Measurements from ENCODE around the gene LGALS1.
A peak's percentile ranks its signal among the peaks of the same experiment; 100 is the strongest.
"Not testable (repeated sequence)": the region's sequence is repeated elsewhere in the genome, so short reads cannot be mapped to it uniquely, and the experiment has no call there.

Gene LGALS1

DNA sequence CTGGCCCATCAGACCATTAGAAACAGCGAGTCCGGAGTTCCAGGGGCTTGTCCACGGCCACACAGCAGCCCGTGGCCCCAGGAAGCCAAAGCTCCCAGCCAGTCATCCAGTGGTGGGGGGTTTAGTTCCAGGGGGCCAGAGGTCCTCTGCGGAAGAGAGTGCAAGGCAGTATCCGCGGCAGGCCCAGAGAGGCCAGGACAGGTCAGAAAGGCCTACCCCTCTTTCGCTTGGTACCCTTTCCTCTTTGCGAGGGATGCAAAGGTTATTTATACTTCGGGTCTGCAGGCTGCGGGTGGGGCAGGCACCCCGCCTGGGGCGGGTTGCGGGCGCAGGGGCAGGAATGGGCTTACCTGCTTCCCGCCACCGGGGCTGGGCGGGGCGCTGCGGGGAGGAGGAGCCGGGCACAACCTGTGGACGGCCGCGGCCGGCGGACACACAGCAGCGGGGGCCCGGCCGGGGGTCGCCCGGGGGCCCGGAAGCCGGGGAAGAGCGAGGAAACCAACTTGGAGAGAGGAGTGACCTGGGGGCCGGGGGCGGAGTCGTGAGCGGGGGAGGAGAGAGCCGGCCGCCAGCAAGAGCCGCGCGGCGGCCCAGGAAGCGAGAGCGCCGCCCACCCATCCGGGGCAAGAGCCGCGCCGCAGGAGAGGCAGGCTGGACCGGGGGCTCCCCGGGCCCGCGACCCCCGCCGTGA is 36.2 kb upstream of the LGALS1 start, which contains the start of gene SH3BP1:
SH3BP1 (plus strand) TSS at position 600 of the 691 bp plus-strand sequence. CDS start 119 bp downstream, outside the sequence.
- peak; percentile 50 for DNase-seq (ENCODE audit: low read depth)

DNA sequence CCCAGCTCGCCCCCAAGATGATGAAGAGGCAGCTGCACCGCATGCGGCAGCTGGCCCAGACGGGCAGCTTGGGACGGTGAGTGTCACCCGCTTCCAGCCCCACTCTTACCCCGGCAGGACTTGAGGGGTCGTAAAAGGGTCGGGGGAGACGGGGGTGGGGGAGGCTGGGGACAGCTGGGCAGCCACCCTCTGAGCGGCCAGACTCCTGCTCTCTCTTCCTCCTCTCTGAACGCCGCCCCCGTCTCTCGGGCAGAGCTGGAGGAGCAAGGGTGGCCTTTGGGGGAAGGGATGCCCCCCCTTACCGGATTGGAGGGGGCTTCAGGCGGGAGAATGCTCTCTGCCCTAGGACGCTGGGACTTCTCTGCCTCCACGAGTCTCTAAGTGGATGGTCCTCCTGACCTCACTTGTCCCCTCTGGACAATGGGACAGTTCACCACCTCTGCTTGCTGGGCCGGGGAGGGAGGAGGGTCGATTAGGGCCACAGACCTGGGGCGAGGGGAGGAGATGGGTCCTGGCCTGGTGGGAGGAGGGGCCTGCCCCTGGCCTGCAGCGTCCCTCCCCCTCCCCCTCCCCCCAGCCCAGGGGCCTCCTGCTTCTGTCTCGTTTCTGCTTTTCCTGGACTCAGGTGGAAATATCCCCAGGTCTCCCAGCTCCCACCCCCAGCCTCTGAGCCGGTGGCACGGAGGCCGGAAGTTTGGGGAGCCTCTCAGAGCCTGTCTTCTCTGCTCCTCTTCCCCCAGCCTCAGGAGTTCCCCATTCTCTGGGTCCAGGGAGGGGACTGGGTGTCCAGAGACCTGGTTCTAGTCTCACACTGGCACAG is 35.5 kb upstream of the LGALS1 start:
- no peak for DNase-seq (ENCODE audit: low read depth)

DNA sequence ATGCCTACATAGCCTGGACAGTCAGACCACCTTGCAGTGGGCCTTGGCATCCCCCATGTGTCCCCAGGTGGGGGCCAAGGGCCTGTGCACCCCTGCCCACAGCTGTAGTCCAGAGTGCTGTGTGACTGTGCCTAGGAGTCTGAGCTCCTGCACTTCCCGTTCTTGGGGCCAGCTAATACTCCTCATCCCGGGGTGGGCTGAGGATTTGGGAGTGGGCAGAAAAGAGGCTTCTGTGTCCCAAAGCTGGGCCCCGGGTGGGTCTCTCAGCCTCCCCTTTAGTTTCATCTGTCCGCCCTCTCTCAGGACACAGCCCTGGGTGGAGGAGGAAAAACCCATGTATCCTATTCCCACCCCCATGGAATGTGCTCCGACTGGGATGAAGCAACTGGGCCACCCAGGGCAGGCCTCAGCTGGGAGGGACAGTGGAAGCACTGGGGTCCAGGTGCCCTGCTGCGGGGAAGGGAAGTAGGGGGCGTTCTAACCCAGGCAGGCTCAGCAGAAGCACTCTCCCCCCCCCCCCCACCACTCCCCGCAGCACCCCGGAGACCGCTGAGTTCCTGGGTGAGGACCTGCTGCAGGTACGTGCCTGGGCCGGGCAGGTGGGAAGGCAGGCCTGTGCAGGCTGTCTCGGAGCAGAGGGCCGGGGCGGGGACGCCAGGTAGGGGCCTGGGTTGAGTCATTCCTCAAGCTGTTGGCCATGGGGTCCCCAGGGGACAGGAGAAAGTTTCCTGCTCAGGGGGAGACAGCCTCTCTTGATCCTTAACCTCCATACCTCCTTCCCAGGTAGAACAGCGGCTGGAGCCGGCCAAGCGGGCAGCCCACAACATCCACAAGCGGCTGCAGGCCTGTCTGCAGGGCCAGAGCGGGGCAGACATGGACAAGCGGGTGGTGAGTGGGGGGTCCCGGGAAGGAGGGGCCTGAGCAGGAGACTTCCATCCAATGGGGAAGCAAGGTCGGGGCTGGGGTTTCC is 34.6 kb upstream of the LGALS1 start:
- no peak for DNase-seq (ENCODE audit: low read depth)

DNA sequence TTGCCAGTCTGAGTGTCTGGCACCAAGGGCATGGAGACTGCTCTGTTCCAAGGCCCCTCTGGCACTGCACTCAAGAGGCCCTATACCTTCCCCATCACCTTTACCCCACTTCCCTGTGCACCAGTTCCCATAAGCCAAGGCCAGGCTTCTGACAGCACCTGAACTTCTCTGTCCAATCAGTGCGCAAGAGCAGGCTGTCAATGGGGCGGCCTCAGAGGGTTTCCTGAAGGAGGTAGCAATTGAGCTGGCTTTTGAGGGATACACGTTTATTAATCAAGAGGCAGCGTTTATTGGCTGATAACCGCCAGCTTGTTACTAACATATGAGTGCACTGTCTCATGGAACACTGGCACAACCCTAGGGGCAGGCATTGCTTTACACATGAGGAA is 33.9 kb upstream of the LGALS1 start:
- DNase-seq (ENCODE audit: low read depth): no peak

DNA sequence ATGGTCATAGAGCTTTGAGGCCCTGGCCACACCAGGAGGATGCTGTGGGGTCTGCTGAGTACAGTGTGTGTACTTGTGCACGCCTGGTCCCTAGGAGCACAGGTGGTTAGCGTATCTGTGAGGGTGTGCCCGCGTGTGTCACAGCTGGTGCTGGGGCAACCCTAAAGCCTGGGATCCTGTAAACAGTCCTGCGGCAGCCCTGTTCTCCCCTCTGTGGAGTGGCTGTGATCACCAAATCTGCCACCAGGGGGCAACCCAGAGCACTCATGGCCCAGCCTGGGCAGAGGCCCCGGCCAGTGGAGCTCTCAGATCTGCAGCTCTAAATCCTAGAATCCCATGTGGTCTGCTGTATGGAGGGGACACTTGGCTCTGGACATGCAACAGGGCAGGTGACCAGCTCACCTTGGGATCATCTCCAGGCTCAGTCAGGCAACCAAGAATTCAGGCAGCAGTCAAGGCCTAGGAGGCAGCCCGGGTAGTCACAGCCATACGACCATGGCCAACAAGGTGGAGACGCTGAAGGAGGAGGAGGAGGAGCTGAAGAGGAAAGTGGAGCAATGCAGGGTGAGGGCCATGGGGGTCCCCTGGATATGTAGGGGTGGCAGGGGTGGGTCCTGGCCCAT is 32.1 kb upstream of the LGALS1 start:
- DNase-seq (ENCODE audit: low read depth): peak; percentile 64

DNA sequence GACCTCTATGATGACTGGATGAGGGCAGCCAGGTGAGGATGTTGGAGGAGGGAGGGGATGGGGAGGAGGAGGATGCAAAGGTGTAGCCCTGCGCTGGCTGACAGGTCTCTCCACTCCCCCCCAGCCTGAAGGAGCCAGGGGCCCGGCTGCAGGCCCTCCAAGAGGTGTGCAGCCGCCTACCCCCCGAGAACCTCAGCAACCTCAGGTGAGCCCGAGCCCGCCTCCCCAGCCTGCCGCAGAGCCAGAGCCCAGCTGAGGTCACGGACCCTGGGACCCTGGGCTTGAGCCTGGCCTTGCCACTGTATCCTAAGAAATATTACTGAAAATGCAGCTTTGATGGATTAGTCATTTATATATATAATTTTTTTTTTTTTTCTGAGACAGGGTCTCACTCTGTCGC is 28.1 kb upstream of the LGALS1 start:
- DNase-seq (ENCODE audit: low read depth): no peak

DNA sequence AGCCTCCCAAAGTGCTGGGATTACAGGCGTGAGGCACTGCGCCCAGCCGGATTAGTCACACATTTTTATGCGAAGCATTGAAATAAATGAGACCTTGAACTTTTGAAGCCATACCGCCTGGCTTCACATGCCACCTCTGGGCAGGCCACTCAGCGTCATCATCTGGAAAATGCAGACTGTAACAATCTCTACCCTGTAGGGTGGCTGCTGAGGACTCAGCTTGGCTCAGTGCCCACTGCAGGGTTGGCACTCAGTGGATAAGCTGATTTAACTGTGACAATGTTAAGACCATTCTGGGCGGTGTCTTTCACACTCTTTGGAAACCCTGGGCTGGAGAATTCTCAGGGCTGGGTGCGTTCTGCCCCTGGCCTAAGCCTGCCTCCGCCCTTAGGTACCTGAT is 27.5 kb upstream of the LGALS1 start:
- no peak for DNase-seq (ENCODE audit: low read depth)

DNA sequence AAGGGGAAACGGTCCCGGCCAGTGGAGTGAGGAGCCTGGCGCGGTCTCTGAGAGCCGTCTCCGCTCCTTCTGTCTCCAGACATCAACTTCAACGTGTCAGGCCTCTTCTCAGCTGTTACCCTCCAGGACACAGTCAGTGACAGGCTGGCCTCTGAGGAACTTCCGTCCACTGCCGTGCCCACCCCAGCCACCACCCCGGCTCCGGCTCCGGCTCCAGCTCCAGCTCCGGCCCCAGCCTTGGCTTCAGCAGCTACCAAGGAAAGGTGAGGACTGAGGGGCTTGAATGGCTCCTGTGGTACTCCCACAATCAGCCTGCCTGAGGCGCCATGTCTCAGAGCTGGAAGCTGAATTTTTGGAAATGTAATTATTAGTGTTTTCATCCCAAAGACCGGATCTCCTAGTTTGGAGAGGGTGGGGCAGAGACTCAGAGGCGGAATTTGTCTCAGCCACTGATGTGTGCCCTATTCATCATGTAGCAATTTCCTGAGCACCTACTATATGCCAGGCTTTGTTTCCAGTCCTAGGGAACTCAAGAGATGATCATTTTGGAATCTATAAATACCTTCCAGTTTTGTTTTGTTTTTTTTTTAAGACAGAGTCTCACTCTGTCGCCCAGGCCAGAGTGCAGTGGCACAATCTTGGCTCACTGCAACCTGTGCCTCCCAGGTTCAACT is 24.8 kb upstream of the LGALS1 start:
- no peak for DNase-seq (ENCODE audit: low read depth)

DNA sequence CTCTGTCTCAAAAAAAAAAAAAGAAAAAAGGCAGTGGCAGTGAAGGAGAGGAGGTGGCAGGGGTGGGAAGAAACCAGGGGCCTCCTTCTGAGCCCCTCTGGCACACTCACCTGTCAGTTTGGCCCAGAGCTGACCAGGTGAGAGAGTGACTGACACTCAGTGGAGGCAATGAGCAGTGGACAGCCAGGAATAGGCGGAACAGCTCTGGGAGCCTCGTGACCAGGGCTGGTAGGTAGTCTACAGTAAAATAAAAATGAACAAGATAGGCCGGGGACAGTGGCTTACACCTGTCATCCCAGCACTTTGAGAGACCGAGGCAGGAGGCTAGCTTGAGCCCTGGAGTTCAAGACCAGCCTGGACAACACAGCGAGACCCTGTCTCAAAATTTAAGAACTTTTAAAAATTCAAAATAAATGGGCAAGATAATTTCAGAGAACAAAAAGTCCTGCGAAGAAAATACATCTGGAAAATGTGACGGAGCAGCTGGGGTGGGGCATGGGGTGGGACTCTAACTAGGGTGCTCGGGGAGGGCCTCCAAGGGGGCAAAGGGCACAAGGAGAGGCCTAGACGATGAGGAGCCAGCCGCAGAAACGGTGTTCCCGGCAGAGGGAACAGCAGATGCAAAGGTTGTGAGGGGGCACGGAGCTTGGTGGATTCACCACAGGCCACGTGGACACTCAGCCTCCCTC is 20.7 kb upstream of the LGALS1 start:
- no peak for DNase-seq (ENCODE audit: low read depth)

DNA sequence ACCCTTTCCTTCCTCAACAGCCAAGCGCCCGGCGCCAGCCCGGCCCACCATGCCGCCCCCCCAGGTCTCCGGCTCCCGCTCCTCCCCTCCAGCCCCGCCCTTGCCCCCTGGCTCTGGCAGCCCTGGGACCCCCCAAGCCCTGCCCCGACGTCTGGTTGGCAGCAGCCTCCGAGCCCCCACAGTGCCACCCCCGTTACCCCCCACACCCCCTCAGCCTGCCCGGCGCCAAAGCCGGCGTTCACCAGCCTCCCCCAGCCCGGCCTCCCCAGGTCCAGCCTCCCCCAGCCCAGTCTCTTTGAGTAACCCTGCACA is 20.2 kb upstream of the LGALS1 start:
- DNase-seq (ENCODE audit: low read depth): no peak

DNA sequence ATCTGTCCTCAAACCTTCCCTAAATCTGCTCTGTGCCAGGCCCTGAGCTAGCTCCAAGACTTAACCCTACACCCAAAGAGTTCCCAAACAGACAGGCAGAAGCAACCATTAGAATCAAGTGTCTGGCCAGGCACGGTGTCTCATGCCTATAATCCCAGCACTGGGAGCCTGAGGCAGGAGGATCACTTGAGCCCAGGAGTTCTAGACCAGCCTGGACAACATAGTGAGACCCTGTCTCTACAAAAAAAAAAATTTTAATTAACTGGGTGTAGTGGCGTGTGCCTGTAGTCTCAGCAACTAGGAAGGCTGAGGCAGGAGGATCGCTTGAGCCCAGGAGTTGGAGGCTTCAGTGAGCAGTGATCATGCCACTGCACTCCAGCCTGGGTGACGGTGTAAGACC is 18.9 kb upstream of the LGALS1 start:
- not testable (repeated sequence) for DNase-seq (ENCODE audit: low read depth)

DNA sequence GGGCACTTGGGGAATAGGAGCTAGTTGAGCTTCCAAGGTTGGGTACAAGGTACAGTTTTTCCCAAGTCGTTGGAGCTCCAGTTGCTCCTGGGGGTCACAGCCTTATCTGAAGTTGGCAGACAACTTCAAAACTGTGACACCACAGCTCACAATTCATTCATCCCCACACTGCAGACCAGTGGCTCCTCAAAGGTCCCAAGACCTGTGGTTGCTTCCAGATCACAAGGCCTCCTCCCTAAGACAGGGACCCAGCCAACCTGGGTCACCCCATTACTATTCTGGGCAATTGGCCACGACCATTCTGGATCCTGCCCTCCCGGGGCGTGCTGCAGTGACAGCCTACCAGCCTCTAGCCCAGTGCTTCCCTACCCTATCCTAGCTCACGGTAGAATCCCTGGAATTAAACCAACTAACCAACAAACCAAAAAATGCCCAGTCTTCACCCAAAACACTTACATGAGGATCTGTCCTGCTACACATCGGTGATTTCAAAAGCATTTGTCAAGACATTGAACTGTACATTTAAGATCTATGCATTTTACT is 17.8 kb upstream of the LGALS1 start:
- no peak for DNase-seq (ENCODE audit: low read depth)

DNA sequence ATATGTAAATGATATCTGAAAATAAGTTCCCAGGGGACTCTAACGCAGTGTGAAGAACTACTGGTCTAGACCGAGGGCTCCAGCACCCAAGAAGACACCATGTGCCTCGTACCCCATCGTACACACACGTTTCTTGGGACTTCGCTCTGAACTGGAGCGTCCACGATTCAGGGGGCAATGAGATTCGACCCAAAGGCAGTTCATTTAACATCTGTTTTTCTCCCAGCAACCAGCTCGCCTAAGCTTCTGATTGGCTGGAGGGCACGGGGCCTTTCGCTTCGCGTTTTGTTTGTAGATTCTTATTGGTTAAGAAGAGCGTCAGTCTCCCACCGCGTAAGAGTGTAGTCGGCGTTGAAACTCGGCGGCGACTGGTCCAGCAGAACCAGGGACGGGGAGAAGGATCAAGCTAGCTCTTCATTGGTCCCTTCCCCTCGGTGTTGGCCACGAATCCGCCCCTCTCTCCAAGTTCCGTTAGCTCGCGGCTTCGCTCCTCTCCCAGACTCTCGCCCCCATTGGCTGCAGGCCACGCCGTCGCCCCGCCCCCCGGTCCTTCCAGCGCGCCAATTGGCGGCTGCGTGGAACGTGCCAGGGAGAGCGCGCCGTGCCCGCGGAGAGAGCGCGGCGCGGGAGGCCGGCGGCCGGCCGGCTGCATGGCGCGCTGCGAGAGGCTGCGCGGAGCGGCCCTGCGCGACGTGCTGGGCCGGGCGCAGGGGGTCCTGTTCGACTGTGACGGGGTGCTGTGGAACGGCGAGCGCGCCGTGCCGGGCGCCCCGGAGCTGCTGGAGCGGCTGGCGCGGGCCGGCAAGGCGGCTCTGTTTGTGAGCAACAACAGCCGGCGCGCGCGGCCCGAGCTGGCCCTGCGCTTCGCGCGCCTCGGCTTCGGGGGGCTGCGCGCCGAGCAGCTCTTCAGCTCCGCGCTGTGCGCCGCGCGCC is 17.0 kb upstream of the LGALS1 start, which contains the start of gene PDXP:
PDXP (plus strand) TSS at position 591 of the 933 bp plus-strand sequence; CDS start at position 651, 60 bp downstream.
- peak; percentile 96 for DNase-seq (ENCODE audit: low read depth)

DNA sequence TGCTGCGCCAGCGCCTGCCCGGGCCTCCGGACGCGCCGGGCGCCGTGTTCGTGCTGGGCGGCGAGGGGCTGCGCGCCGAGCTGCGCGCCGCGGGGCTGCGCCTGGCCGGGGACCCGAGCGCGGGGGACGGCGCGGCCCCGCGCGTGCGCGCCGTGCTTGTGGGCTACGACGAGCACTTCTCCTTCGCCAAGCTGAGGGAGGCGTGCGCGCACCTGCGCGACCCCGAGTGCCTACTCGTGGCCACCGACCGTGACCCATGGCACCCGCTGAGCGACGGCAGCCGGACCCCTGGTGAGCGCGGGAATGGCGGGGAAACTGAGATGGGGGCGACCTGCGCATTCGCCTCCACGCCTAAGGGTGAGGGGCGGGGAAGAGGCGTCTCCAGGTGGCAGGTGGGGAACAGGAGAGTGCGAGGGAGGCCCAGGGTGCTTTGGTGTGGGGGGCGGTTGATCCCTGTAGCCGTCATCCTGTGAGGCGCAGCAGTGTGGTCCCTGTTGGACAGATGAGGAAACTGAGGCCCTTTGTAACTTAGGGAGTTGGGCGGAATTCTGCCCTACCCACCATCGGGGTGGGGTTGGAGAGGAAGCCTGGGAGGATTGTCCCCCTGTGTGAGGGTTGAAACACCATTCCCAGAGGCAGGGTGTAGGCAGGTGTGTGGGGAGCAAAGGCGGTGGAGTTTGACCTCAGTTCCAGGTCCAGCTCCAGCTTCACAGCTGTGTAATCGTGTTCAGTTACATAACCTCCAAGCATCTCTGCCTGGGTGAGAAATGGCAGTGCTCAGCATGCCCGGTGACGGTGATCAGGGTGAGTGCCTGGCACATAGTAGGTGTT is 16.2 kb upstream of the LGALS1 start:
- DNase-seq (ENCODE audit: low read depth): no peak

DNA sequence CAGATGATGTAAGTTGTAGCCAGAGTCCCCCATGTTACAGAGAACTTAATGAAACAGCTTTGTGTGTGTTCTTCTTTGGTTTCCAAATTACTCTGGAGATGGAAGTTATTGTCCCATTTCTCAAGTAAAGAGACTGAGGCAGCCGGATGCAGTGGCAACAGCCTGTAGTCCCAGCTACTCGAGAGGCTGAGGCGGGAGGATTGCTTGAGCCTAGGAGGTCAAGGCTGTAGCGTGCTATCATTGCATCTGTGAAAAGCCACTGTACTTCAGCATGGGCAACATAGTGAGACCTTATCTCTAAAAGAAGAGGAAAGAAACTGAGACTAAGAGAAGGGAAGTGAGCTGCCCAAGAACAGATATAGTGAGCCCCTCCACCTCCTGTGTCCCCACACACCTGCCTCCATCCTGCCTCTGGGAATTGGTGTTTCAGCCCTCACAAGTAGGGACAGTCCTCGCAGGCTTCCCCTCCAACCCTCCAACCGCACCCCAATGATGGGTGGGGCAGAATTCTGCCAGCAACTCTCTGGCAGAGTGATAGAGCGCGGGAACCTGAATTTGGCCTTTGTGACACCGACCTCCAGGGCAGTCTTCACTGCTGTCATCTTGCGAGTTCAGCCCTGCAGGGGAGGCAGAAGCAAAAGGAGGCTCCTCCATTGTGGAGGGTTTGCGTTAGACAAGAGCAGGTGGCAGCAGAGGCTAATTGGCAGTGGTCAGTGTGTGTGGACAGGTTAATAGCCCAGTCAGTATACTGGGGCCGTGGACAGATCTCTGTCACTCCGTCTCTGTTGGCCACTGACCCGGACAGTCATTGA is 15.3 kb upstream of the LGALS1 start:
- DNase-seq (ENCODE audit: low read depth): no peak

DNA sequence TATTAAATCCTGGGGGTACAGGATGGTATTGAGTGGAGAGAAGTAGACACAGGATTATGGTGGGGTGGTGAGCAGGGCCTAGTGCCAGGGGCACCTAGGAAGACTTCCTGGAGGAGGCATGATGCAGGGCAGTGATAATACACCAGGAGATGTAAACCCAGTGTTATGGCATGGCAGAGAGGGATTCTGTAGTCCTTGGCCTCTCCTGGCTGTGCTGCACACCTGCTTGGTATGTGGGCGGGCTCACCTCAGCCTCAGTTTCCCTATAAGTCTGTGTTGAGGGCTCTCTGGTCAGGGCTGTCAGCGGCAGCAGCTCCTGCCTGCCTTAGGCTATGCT is 14.8 kb upstream of the LGALS1 start:
- DNase-seq (ENCODE audit: low read depth): no peak

DNA sequence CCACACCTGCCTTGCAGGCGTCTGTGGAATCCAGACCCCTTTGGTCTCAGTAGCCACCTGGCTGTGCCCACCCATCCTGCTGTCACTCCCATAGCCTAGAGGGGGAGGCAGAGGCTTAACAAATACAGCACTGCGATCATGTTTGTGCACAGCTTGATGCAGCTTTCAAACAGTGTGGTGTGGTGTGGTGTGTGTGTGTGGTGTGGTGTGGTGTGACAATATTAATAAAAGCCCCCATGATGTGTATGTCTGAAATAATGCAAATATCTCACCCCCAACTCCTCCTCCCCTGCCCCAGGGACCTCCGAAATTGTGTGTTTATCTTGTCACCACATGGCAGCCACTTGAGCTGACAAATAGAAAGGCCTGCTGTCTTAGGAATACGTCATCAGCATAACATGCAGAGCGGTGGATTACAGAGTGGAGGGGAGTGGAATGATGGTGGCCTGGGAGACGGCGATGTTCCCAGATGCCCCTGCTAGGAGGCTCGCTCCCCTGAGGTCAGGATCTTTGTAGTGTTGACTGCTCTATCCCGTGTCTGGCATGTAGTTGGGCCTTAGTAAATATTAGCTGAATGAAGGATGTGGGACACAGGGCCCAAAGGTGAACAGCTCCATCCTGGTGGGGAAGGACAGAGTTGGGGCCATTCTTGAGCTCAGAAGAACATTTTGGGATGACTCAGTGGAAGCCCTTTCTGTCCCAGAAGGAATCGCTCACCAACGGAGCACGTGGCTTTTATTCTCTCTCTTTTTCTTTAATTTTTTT is 14.1 kb upstream of the LGALS1 start:
- no peak for DNase-seq (ENCODE audit: low read depth)
